RWPE1 (cell line): ENCODE measurements around the gene BBLN.
A peak's percentile ranks its signal among the peaks of the same experiment; 100 is the strongest.

Experiments
- CTCF ChIA-PET: fragments of 350-600 bp; sonication (Branson Sonifier 250); formaldehyde crosslinking; extraction: SDS; loops from one replicate; lab custom pipeline; 2021; lab: Yijun Ruan, JAX
- POLR2A ChIA-PET: fragments of 400-600 bp; formaldehyde crosslinking; extraction: SDS; loops from one replicate; lab custom pipeline; 2020; ENCODE audit warnings: antibody characterized with exemption; ENCODE audit not compliant: low non-redundant PET; lab: Yijun Ruan, JAX
- DNase-seq: peaks from one replicate; pipeline ENCODE4 v3.0.0; 2012; ENCODE audit warnings: low spot score
- H3K27ac ChIP-seq: fragments of 450-650 bp; 2 replicates; pipeline ENCODE4 v1.5.1; 2017
- TF ChIP-seq, protein P1 (sequence below): fragments of 450-650 bp; conservative IDR thresholded peaks from 2 replicates; pipeline ENCODE4 v1.5.1; 2017; ENCODE audit warnings: low read depth, mild to moderate bottlenecking

Gene BBLN

DNA sequence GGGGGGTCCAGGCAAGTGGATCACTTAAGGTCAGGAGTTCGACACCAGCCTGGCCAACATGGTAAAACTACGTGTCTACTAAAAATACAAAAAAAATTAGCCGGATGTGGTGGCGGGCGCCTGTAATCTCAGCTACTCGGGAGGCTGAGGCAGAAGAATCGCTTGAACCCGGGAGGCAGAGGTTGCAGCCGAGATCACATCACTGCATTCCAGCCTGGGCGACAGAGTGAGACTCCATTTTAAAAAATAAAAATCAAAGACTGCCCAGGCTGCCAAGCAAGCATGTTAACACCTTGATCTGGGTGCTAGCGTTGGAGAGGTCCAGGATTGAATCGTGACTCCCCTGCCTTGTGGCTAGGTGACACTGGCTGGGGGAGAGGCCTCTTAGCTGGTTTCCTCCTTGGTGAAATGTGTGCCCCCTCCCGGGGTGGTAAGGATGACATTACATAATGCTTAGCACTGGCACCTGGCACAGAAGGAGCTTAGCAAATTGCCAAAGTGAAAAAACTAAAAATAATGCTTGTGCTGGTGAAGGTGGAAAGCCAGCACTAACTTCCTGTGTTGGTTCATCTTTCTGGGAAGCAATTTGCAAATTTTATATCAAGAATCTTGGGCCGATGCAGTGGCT, 33.5 kb downstream of the BBLN start:
- peak overlapping the region; percentile 89 for H3K27ac ChIP-seq
- TF ChIP-seq, protein P1, sequence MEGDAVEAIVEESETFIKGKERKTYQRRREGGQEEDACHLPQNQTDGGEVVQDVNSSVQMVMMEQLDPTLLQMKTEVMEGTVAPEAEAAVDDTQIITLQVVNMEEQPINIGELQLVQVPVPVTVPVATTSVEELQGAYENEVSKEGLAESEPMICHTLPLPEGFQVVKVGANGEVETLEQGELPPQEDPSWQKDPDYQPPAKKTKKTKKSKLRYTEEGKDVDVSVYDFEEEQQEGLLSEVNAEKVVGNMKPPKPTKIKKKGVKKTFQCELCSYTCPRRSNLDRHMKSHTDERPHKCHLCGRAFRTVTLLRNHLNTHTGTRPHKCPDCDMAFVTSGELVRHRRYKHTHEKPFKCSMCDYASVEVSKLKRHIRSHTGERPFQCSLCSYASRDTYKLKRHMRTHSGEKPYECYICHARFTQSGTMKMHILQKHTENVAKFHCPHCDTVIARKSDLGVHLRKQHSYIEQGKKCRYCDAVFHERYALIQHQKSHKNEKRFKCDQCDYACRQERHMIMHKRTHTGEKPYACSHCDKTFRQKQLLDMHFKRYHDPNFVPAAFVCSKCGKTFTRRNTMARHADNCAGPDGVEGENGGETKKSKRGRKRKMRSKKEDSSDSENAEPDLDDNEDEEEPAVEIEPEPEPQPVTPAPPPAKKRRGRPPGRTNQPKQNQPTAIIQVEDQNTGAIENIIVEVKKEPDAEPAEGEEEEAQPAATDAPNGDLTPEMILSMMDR: no peak
- DNase-seq: no peak
- ChIA-PET POLR2A (interaction anchor here (0.6 to 0.7 kb wide), 3 partner anchors 10 to 57 kb away, joined by 3 read pairs; no protein-coding TSS in a partner anchor), CTCF (interaction anchor here (0.7 to 1.8 kb wide), 2 partner anchors 69 to 91 kb away, joined by 3 to 8 read pairs; no protein-coding TSS in a partner anchor)

DNA sequence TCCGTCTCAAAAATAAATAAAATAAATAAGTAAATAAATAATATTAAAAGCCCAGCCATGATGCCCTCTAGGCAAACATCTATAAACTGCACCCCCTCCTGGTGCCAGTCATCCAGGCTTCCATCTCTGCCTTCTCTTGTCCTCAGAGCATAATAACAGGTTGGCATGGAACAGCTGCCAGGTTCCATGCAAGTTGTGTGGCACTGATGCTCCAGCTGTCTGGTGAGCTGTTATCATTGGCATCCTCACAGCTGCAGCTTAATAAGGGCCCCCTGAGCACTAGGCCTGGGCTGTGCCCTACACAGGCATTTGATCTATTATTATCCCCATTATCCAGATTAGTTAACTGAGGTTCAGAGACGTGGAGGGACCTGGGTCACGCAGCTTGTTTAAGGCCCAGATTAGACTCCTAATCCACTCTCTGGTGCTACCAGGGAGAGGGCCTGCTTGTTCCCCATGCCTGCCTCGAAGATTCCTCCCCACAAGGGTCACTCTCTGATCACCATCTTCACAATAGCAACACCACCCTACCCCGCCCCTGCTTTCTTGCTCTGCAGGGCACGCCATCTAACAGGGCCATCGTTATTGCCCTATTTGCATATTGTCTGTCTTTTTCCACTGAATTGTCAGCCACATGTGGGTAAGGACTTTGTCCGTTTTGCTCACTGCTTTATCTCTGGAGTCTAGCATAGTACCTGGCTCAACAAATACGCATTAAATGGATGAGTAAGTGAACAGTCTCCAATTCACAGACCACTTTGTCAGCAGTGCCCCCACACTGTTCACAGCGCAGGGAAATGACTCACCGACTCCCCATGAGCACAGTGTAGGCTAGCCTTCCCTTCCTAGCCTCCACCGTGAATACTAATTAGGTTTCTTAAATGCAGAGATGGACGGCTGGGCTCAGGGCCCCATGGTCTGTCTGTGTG, 41.6 kb downstream of the BBLN start:
- CTCF ChIA-PET: interaction anchor here (0.5 to 1.4 kb wide), 2 partner anchors 11 to 17 kb away, joined by 3 to 5 read pairs; partner anchors contain the start of gene CIZ1
- POLR2A ChIA-PET: interaction anchor here (0.5 to 0.6 kb wide), 2 partner anchors 10 to 75 kb away, joined by 3 to 4 read pairs; partner anchors contain the start of gene CIZ1
- DNase-seq: no peak
- peak overlapping the region; percentile 33 for H3K27ac ChIP-seq
- TF ChIP-seq, protein P1: no peak

DNA sequence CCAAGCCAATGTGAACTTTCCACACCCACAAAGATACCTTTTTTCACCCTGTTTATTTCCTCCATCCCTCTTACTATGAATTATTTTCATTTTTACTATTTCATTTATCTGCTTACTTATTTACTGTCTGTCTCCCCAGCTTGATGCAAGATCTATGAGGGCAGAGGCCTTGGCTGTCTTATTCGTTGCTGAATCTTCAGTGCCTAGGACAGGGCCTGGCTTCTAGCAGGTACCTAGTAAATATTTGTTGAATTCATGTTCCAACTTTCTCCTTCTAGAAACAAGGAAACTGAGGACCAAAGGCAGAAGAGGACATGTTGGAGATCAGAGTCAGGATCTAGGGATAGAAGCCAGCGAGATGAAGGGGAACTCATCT, 42.6 kb downstream of the BBLN start:
- no peak for DNase-seq
- H3K27ac ChIP-seq: peak overlapping the region; percentile 33
- TF ChIP-seq, protein P1: no peak
- CTCF ChIA-PET: interaction anchor here (0.7 kb wide), 1 partner anchor 770 kb away, joined by 3 read pairs; no protein-coding TSS in a partner anchor
- POLR2A ChIA-PET: no interaction called here

DNA sequence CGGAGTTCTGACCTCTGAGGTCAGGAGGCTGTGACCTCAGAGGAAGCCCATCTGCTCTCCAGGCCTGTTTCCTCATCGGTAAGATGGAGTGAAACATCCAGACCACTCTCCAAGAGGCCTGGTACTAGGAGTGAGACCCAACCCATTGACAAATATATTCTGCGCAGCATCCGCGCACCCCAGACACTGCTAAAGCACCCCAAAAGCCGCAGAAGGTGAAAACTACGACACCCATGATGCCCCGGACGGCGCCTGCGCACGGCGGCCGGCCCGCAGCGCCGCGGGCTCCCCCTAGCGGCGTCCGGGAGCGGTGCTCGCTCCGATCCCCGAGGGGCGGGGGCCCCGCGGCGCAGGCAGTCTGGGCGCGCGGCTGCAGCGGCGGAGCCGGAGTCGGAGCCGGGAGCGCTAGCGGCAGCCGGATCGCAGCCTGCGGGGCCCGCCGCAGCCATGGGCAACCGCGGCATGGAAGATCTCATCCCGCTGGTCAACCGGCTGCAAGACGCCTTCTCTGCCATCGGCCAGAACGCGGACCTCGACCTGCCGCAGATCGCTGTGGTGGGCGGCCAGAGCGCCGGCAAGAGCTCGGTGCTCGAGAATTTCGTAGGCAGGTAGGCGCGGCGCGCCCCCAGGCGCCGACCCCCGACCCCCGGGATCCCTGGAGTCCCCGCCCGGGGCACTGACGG, 43.1 kb downstream of the BBLN start, which contains the start of gene DNM1:
Gene DNM1, plus strand, starts transcription at position 356 of the 683 bp plus-strand sequence. Its CDS starts 92 bp downstream, at position 448.
- POLR2A ChIA-PET: interaction anchor here (1.0 kb wide), 1 partner anchor 47 kb away, joined by 3 read pairs; no protein-coding TSS in a partner anchor
- peak; percentile 99 for DNase-seq
- CTCF ChIA-PET: interaction anchor here (0.6 to 1.0 kb wide), 7 partner anchors 11 to 770 kb away, joined by 3 to 5 read pairs (median 4); no protein-coding TSS in a partner anchor
- TF ChIP-seq, protein P1: peak; percentile 100
- peak within 1 kb of the TSS; percentile 74 for H3K27ac ChIP-seq

DNA sequence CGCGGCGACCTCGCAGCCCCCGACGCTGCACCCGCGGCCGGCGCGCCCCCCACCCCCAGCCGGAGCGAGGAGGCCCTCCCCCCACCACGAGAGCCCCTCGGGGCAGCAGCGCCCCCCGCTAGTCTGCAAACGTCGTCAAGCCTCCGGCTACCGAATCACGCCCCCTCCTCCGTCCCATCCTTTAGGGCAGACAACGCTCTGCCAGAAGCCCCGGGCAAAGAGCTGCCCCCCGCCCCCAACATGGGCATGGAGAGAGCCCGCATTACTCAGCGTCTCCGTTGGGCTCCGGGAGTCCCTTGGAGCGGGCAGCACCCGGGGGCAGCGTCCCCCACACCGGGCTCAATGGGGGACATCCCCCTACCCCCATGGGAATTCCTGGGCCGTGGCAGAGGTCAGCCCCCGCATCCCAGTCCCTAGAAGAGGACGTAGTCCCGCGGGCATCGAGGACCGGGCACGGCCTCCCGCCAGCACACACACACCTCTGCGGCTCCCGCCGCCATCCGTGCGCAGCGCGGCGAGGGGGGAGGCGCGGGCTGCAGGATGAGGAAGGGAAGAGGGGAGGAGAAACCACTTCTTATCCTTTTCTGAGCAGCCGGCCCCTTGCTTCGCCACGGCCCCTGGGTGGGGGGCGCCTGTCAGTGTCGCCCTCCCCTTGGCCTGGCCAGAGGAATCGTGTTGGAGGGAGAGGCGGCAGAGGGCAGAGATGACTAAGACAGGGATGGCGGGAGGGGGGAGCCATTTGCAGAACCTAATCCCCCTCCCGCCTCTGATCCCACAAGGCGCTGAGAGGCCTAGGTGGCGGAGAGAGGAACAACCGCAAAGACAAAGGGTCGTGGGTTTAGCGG, 43.9 kb downstream of the BBLN start:
- ChIA-PET CTCF (interaction anchor here (0.6 to 1.0 kb wide), 9 partner anchors 11 to 260 kb away, joined by 3 to 5 read pairs (median 4); no protein-coding TSS in a partner anchor), POLR2A (interaction anchor here (1.0 kb wide), 1 partner anchor 47 kb away, joined by 3 read pairs; no protein-coding TSS in a partner anchor)
- peak overlapping the region; percentile 74 for H3K27ac ChIP-seq
- TF ChIP-seq, protein P1: no peak
- peak; percentile 57 for DNase-seq
